ENCODE results near the gene NPLOC4. TPM values are rescaled to one million over a fixed set of nuclear protein-coding genes. Genes with fewer than 3 reads are reported as not detected.

Gene NPLOC4
- total and polyA plus RNA-seq, 2 of the 13 experiments (the other 11 are each of a cell fraction or from before 2014, with no cell fraction given) = 57.0 to 97.0 TPM

GRCh38 chr17:81538651-81539570, 98.0 kb downstream of the NPLOC4 start (continued):
- TF ChIP-seq ZFP82 (CRISPR knock-in tag; IDR thresholded peaks at IDR 0.05; ENCODE audit: borderline replicate concordance) (no peak), ZNF136 (CRISPR knock-in tag; IDR thresholded peaks at IDR 0.05; ENCODE audit: low read depth) (no peak), SIX1 (CRISPR knock-in tag; IDR thresholded peaks at IDR 0.05; ENCODE audit: borderline replicate concordance) (no peak)

DNA sequence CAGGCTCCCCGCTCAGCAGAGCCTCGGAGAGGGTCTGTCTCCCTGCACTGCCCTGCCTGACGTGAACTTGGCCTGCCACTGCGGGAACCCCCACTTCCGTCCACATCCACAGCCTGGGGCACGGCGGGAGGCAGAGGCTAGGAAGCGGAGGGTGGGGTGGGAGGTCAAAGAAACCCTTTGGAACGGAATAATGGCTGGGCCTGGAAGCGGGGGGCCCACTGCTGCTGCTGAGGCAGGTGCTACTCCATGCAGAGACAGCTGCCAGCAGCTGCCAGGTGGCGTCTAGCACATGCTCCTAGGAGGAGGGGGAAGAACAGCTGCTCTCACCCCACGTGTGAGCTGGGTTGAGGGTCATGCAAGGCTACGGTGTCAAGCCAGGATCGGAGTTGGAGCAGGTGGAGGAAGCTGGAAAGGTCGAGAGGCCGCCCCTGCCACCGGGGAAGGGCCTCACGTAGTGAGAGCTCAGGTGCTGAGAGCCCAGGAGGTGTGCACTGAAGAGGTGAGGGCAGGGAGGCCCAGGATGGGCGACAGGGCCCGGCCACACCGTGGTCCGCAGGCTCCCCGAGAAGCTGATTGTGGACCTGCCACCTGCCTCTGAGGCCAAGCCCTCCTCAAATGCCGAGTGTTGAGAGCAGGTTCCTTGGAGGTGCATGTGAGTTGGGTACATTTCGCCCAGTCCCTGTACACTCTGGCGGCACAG, 98.9 kb downstream of the NPLOC4 start:
- in situ Hi-C loops (cut with HindIII; ENCODE audit: extremely low pct_ligation_motif_present, low pct_unique_long_range_greater_than_20kb) = no loop called here
- ChIA-PET CTCF (ENCODE audit: low intra/inter-chr PET ratio, low total read pairs) (interaction anchor here (1.9 kb wide), 1 partner anchor 285 kb away, joined by 8 read pairs; no protein-coding TSS in a partner anchor), POLR2A (interaction anchor here (1.4 kb wide), 1 partner anchor 25 kb away, joined by 5 read pairs; the partner anchor contains the start of gene ACTG1)
- no peaks in the 10 kb centered on the region for H4K20me1 ChIP-seq (ENCODE audit: insufficient read depth, low read length)
- ATAC-seq (no peak), FAIRE-seq (no peak), DNase-seq (ENCODE audit: low spot score) (no peak)
- 90% methylated on average over 19 of the region's 26 CpGs for WGBS (ENCODE audit: low lambda C conversion rate)
- BruUV-seq (replicated peaks) = no TSS peak
- intact Hi-C loops (cut with micrococcal nuclease; ENCODE audit: unreplicated experiment) = no loop called here
- no peak overlapping the region for H3K4me2 ChIP-seq (ENCODE audit: low read depth, low read length)
- peaks cover 10% of the 10 kb centered on the region for H3K4me1 ChIP-seq (ENCODE audit: insufficient read depth, low read length)
- H3K9ac ChIP-seq (ENCODE audit: insufficient read depth, low read depth, low read length) = no peak overlapping the region
- H3K79me2 ChIP-seq (ENCODE audit: insufficient read depth, low read length) = no peaks in the 10 kb centered on the region
- H3K27me3 ChIP-seq (ENCODE audit: control insufficient read depth in 1 of 2, insufficient read depth in 2 of 2, low read length in 2 of 2) = no peaks in the 10 kb centered on the region
- H3K27ac ChIP-seq (ENCODE audit: extremely low read length, insufficient read depth, low read length) = no peak overlapping the region
- H3K4me3 ChIP-seq (replicated peaks in 1 of 3; ENCODE audit: insufficient read depth in 1 of 3, low read depth in 2 of 3, low read length in 3 of 3) = no peak overlapping the region
- no peak overlapping the region for H2AFZ ChIP-seq (ENCODE audit: low read length)
- H3K36me3 ChIP-seq (replicated peaks in 1 of 2; ENCODE audit: control insufficient read depth in 1 of 2, insufficient read depth in 2 of 2, low read length in 2 of 2) = peaks cover 5 to 22% of the 10 kb centered on the region in 2 experiments
- H3K9me3 ChIP-seq (ENCODE audit: low read length) = no peaks in the 10 kb centered on the region
- TF ChIP-seq ATF3 (CRISPR knock-in tag; IDR thresholded peaks at IDR 0.05) (no peak), ZNF7 (CRISPR knock-in tag; IDR thresholded peaks at IDR 0.05) (no peak), BORCS8-MEF2B (CRISPR knock-in tag; IDR thresholded peaks at IDR 0.05) (0 out of 2 replicates have a peak, but pooled peaks have one; percentile 33), KLF16 (CRISPR knock-in tag; IDR thresholded peaks at IDR 0.05) (no peak), MNT (IDR thresholded peaks at IDR 0.05) (peak; percentile 13; the same call in 1 of the 2 replicates), ZNF605 (CRISPR knock-in tag; IDR thresholded peaks at IDR 0.05) (peak; percentile 43; the same call in 1 of the 2 replicates), AGO2 (optimal IDR thresholded peaks at IDR 0.05; ENCODE audit: low read depth, low read length) (peak; percentile 87), ZNF530 (CRISPR knock-in tag; IDR thresholded peaks at IDR 0.05; ENCODE audit: low read depth) (no peak)
- TF ChIP-seq, protein P1, sequence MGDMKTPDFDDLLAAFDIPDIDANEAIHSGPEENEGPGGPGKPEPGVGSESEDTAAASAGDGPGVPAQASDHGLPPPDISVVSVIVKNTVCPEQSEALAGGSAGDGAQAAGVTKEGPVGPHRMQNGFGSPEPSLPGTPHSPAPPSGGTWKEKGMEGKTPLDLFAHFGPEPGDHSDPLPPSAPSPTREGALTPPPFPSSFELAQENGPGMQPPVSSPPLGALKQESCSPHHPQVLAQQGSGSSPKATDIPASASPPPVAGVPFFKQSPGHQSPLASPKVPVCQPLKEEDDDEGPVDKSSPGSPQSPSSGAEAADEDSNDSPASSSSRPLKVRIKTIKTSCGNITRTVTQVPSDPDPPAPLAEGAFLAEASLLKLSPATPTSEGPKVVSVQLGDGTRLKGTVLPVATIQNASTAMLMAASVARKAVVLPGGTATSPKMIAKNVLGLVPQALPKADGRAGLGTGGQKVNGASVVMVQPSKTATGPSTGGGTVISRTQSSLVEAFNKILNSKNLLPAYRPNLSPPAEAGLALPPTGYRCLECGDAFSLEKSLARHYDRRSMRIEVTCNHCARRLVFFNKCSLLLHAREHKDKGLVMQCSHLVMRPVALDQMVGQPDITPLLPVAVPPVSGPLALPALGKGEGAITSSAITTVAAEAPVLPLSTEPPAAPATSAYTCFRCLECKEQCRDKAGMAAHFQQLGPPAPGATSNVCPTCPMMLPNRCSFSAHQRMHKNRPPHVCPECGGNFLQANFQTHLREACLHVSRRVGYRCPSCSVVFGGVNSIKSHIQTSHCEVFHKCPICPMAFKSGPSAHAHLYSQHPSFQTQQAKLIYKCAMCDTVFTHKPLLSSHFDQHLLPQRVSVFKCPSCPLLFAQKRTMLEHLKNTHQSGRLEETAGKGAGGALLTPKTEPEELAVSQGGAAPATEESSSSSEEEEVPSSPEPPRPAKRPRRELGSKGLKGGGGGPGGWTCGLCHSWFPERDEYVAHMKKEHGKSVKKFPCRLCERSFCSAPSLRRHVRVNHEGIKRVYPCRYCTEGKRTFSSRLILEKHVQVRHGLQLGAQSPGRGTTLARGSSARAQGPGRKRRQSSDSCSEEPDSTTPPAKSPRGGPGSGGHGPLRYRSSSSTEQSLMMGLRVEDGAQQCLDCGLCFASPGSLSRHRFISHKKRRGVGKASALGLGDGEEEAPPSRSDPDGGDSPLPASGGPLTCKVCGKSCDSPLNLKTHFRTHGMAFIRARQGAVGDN (CRISPR knock-in tag; IDR thresholded peaks at IDR 0.05) = peak; percentile 36; the same call in 1 of the 2 replicates

All from HepG2 (cell line).